ENCODE data around the gene FAM174B. TPM values are rescaled to one million over a fixed set of nuclear protein-coding genes. Genes with fewer than 3 reads are reported as not detected.

Gene FAM174B
- total RNA-seq, 1 donor from 2014 or later, result 24.0 TPM

GRCh38 chr15:92620991-92621390, 34.6 kb downstream of the FAM174B start:
- TF ChIP-seq, protein P1, sequence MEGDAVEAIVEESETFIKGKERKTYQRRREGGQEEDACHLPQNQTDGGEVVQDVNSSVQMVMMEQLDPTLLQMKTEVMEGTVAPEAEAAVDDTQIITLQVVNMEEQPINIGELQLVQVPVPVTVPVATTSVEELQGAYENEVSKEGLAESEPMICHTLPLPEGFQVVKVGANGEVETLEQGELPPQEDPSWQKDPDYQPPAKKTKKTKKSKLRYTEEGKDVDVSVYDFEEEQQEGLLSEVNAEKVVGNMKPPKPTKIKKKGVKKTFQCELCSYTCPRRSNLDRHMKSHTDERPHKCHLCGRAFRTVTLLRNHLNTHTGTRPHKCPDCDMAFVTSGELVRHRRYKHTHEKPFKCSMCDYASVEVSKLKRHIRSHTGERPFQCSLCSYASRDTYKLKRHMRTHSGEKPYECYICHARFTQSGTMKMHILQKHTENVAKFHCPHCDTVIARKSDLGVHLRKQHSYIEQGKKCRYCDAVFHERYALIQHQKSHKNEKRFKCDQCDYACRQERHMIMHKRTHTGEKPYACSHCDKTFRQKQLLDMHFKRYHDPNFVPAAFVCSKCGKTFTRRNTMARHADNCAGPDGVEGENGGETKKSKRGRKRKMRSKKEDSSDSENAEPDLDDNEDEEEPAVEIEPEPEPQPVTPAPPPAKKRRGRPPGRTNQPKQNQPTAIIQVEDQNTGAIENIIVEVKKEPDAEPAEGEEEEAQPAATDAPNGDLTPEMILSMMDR (IDR thresholded peaks at IDR 0.05), result no peak
- Mint-ChIP-seq H3K4me1 (ENCODE audit: low read depth) (peaks cover 89% of the 10 kb centered on the region), H3K4me3 (ENCODE audit: unreplicated experiment) (no peak overlapping the region), H3K36me3 (ENCODE audit: low read depth) (peaks cover 2% of the 10 kb centered on the region), H3K27ac (ENCODE audit: unreplicated experiment) (peak overlapping the region; percentile 68), H3K9me3 (ENCODE audit: low read depth) (no peaks in the 10 kb centered on the region), H3K27me3 (ENCODE audit: low read depth) (no peaks in the 10 kb centered on the region)
- DNase-seq (ENCODE audit: low spot score), result no peak

DNA sequence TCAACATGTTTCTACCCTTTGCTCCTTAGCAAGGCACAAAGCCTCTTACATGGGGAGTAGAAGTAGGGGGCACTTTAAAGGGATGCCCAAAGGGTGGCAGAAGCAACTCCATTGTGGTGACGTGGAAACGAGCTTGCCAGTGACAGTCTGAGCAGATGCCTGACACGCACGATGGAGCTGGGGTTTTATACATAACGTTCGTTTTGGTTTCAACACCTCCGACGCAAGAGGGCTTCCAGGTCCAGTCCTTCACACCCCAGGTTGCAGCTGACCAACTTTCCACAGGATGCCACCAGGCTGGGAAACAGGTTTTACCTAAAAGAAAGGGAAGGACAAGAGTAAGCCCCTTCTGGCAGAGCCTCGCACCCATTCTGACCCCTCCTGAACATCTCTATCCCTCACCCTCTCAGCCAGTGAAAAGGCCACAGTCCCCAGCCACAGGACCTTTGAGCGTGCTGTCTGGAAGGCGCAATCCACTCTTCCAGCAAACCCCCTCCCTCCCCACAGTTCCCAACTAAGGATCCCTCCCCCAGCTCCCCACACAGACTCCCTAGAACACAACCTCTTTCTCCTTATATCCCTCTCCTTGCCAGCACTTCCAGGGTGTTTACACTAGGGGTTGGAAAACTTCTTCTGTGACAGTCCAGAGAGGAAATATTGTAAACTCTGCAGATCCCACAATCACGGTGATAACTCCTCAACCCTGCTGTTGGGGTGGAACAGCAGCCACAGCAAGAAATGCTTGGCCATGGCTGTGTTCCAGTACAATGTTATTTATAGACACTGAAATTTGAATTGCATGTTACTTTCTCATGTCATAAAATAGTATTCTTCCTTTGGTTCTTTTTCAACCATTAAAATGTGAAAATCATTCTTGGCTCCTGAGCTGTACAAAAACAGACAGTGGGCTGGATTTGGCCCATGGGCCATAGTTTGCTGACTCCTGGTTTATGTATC, 36.2 kb downstream of the FAM174B start:
- peak; percentile 42 for DNase-seq (ENCODE audit: low spot score)
- TF ChIP-seq, protein P1 (IDR thresholded peaks at IDR 0.05), result peak; percentile 16
- Mint-ChIP-seq H3K27me3 (ENCODE audit: low read depth) (no peaks in the 10 kb centered on the region), H3K36me3 (ENCODE audit: low read depth) (peaks cover 5% of the 10 kb centered on the region), H3K9me3 (ENCODE audit: low read depth) (no peaks in the 10 kb centered on the region), H3K4me3 (ENCODE audit: unreplicated experiment) (no peak overlapping the region), H3K27ac (ENCODE audit: unreplicated experiment) (peak overlapping the region; percentile 97), H3K4me1 (ENCODE audit: low read depth) (peaks cover 74% of the 10 kb centered on the region)

- peak; percentile 48 for DNase-seq (ENCODE audit: low spot score)
- Mint-ChIP-seq H3K36me3 (ENCODE audit: low read depth) (peaks cover 10% of the 10 kb centered on the region), H3K4me3 (ENCODE audit: unreplicated experiment) (no peak overlapping the region), H3K4me1 (ENCODE audit: low read depth) (peaks cover 59% of the 10 kb centered on the region), H3K9me3 (ENCODE audit: low read depth) (no peaks in the 10 kb centered on the region), H3K27ac (ENCODE audit: unreplicated experiment) (peak overlapping the region; percentile 88), H3K27me3 (ENCODE audit: low read depth) (no peaks in the 10 kb centered on the region)
- TF ChIP-seq, protein P1 (IDR thresholded peaks at IDR 0.05), result no peak
Observed at GRCh38 chr15:92617549-92618520, 37.7 kb downstream of the FAM174B start.

- H3K9me3 Mint-ChIP-seq (ENCODE audit: low read depth), result no peaks in the 10 kb centered on the region
- H3K4me1 Mint-ChIP-seq (ENCODE audit: low read depth), result peaks cover 51% of the 10 kb centered on the region
- no peak for DNase-seq (ENCODE audit: low spot score)
- H3K27ac Mint-ChIP-seq (ENCODE audit: unreplicated experiment), result peak overlapping the region; percentile 88
- peaks cover 10% of the 10 kb centered on the region for H3K36me3 Mint-ChIP-seq (ENCODE audit: low read depth)
- no peaks in the 10 kb centered on the region for H3K27me3 Mint-ChIP-seq (ENCODE audit: low read depth)
- no peak overlapping the region for H3K4me3 Mint-ChIP-seq (ENCODE audit: unreplicated experiment)
- TF ChIP-seq, protein P1 (IDR thresholded peaks at IDR 0.05), result no peak
Observed at GRCh38 chr15:92616621-92617548, 38.7 kb downstream of the FAM174B start.

All from chondrocyte (in vitro differentiated cells).